HG03439 (cell line): ENCODE measurements around the gene GLI1.
"Not testable (repeated sequence)": the region's sequence is repeated elsewhere in the genome, so short reads cannot be mapped to it uniquely, and the experiment has no call there.

Experiments used
- ATAC-seq: cut with Tn5 transposase; IDR thresholded peaks from one replicate; pipeline ENCODE4 v1.9.1; 2021; ENCODE audit warnings: mild to moderate bottlenecking, moderate library complexity; ENCODE audit not compliant: unreplicated experiment

Gene GLI1

GRCh38 chr12:57475271-57476161 is 15.9 kb downstream of the GLI1 start:
- ATAC-seq: no peak

DNA sequence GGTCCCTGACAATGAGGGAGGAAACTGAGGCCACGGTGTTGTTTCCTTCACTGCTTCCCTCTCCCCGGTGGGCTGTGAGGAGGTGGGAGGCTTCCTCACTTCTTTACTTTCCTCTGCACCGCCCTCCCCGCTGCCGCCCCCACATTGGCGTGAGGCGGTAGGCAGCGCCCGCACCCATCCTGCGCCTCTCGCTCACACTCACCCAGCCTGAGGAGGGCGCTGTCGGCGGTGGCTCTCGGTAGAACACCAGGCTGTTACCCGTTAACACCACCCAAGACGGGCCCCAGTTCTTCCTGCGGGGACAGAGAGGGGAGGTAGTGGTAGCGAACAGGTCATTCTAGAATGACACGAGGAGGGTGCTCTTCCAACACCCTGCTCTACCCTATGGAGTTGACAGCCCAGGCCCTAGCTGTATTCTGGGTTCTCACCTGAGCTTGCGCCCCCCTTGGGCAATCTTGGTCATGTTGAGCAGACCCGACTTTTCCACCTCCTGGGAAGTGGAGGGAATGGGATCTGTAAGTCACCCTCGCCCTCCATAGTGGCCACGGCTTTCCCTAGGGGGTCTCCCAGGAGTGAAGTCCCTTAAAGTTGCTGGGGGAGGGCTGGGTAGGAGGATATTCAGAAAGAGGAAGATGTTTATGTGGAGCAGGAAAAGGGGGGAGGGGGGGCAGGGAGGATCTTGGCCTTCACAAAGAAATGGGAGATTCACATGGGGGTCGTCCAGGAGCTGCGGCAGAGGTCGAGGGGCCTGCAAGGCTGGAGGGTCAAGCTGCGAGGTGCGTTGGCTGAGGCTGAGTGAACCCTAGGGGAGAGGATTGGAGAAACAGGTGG is 16.8 kb downstream of the GLI1 start:
- ATAC-seq: peak; percentile 43

- no peak for ATAC-seq
Measured at GRCh38 chr12:57476993-57477709, 17.6 kb downstream of the GLI1 start.

DNA sequence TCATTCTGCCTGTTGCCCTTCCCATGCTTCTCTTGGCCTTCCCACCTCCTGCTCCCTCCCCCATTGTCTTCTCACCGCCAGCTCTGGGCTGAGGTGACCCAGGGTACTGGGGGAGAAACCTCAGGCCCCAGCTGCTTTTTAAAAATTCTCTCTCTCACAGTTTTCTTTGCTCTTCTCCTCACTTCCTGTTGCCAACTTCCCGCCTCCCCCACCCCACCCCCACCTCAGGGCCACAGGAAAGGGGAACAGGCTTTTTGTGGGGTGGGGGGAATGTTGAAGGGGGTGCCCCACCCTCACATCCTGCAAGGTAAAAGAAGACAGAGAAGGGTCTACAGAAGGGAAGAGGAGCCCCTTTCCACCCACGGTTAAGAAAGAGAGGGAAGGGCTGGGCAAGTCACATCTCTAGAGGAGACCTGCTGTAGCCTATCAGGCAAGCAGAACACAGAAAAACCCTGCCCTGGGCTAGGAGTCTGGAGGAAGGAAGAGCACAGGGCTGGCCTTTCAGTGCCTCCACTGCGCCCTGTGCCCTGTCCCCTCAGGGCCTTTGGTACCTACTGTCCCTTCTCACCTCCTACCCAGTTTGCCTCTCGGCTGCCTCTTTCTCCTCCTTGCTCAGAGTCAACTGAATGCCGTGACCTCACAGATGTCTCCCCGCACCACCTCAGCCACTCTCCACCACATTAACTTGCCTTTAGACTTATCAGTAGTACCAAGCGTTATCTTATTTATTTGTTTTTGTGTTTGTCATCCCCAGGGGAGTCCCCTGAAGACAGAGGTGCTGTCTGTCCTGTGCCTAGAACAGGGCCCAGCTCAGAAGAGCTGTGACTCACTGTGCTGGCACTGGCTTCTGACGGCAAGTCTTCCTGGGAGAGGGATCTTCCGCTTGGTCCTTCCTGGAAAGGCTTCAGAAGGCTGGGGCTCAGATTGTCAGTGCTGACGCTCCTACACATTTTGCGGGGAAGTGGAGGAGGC is 18.4 kb downstream of the GLI1 start:
- no peak for ATAC-seq

DNA sequence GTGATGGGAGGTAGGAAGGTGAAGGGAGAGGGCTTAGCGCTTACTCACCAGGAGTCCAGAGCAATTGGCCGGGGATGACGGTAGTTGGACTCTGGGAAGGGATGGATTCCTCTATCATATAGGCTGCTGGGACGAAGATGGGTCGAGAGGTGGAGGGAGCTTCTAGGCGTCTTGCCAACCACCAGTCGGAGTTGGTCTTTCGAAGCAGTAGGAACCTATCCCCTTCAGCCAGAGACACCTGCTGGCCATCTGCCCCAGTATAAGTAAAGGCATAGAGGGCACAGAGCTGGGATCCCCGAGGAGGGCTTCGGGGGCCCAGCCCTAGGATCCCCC is 19.4 kb downstream of the GLI1 start:
- ATAC-seq: no peak

- no peak for ATAC-seq
Measured at GRCh38 chr12:57479376-57480115, 20.0 kb downstream of the GLI1 start, which contains the start of gene ARHGAP9. Gene ARHGAP9, minus strand, starts transcription at chr12:57479866. Its CDS starts 460 bp downstream, at chr12:57479406.

DNA sequence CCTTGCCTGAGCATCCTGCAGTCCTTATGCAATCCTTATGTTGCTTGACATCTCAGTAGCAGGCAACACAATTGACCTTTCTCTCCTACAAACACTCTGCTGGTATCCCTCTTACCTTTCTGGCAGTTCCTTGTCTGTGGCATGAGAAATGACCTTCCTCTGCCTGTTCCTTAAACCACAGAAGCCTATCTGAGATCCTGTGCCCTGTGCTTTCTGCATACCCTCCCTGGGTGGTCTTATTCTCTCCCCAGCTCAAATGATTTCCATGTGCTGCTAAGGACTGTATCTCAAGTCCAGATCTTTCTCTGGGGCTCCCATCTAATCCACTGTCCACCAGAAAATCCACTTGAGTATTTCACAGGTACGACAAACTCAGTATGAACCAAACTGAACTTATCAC is 22.1 kb downstream of the GLI1 start:
- ATAC-seq: no peak

- no peak for ATAC-seq
Measured at GRCh38 chr12:57483466-57483865, 23.9 kb downstream of the GLI1 start.

DNA sequence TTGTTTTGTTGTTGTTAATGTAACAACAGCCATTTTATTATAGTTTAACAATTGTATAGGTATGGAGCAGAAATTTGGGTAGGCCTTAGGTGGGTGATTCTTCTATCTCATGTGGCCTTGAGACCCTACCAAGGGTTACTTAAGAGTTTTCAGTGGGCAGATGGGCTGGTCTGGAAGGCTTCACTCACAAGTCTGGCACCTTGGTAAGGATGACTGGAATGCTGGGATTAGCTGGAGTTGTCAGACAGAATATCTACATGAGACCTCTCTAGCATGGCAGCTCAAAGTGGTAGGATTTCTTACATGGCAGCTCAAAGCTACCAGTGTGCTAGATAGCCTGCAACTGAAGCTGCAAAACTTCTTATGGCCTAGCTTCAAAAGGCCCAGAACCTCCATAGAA is 26.1 kb downstream of the GLI1 start:
- ATAC-seq: no peak

- ATAC-seq: no peak
Measured at GRCh38 chr12:57487055-57487596, 27.5 kb downstream of the GLI1 start.

- ATAC-seq: peak; percentile 98
Measured at GRCh38 chr12:57487597-57488401, 28.2 kb downstream of the GLI1 start, which contains the start of gene MARS1. Gene MARS1, plus strand, starts transcription at chr12:57488068. Its CDS starts 23 bp downstream, at chr12:57488091.

- no peak for ATAC-seq
Measured at GRCh38 chr12:57488402-57489156, 29.0 kb downstream of the GLI1 start.

GRCh38 chr12:57489157-57489641 is 29.6 kb downstream of the GLI1 start:
- ATAC-seq: no peak

- no peak for ATAC-seq
Measured at GRCh38 chr12:57490126-57490525, 30.5 kb downstream of the GLI1 start.

DNA sequence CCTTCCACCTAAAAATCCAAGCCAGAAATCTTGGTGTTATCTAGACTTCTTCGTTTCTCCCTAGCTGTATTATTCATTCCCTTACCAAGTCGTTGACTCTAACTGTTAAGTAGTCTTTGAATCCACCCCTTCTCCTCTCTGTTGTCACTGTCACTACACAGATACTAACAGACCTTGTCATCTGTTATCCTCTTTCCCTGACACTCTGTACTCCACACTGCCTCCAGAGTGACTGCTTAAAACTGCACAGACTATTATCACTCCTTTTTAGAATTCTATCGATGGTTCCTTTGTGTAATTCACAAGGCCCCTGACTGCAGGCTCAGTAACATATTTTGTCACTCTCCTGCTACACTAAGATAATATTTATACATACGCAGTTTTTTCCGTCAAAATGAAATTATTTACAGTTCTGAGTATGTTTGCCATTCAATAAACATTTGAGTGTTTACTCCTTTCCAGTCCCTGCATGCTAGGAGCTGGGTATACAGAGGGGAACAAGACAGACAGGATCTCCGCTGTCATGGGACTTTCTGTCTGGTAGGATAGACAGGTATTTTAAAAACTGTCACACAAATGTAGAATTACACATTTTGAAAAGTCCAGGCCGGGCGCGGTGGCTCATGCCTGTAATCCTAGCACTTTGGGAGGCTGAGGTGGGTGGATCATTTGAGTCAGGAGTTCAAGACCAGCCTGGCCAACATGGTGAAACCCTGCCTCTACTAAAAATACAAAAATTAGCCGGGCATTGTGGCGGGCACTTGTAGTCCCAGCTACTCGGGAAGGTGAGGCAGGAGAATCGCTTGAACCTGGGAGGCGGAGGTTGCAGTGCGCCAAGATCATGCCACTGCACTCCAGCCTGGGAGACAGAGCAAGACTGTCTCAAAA is 32.1 kb downstream of the GLI1 start:
- no peak for ATAC-seq

GRCh38 chr12:57495051-57495701 is 35.6 kb downstream of the GLI1 start:
- ATAC-seq: not testable (repeated sequence)
